Mucosa of rectum (tissue), 2 donors: ENCODE data around the gene LPA.
"Not testable (repeated sequence)": the region's sequence is repeated elsewhere in the genome, so short reads cannot be mapped to it uniquely, and the experiment has no call there.

Source experiments
- H3K27ac ChIP-seq, 2 donors: one replicate each; pipeline ENCODE4 v1.7.0; 2013; ENCODE audit warnings: inconsistent platforms in 2 of 2, low read depth in 2 of 2, low read length in 2 of 2
- H3K27me3 ChIP-seq, 2 donors: one replicate each; pipeline ENCODE4 v1.7.0; 2013; ENCODE audit warnings: low read length in 2 of 2; ENCODE audit not compliant: control insufficient read depth in 2 of 2, insufficient read depth in 2 of 2
- H3K36me3 ChIP-seq, 2 donors: one replicate each; pipeline ENCODE4 v1.7.0; 2013; ENCODE audit warnings: low read length in 2 of 2; ENCODE audit not compliant: control insufficient read depth in 2 of 2, insufficient read depth in 2 of 2
- H3K4me1 ChIP-seq, 2 donors: one replicate each; pipeline ENCODE4 v1.7.0; 2013; ENCODE audit warnings: low read length in 2 of 2, mild to moderate bottlenecking in 1 of 2; ENCODE audit not compliant: control insufficient read depth in 2 of 2, insufficient read depth in 2 of 2
- H3K4me3 ChIP-seq, 2 donors: one replicate each; pipeline ENCODE4 v1.7.0; 2013; ENCODE audit warnings: low read length in 2 of 2
- H3K9ac ChIP-seq, 2 donors: one replicate each; pipeline ENCODE4 v1.7.0; 2013; ENCODE audit warnings: low read length in 2 of 2, low read depth in 1 of 2, mild to moderate bottlenecking in 1 of 2
- H3K9me3 ChIP-seq, 2 donors: one replicate each; pipeline ENCODE4 v1.7.0; 2013; ENCODE audit warnings: low read length in 2 of 2; ENCODE audit not compliant: control insufficient read depth in 2 of 2
- donor health status: healthy.
- donor health status: Normal muscosa, but diverticular disease.

Gene LPA

GRCh38 chr6:160662842-160663241 lies 1.2 kb downstream of the LPA start:
- Histone ChIP-seq H3K27ac (no peak overlapping the region), H3K4me3 (no peak overlapping the region), H3K9me3 (no peaks in the 10 kb centered on the region), H3K4me1 (no peaks in the 10 kb centered on the region), H3K36me3 (no peaks in the 10 kb centered on the region), H3K27me3 (no peaks in the 10 kb centered on the region), H3K9ac (no peak overlapping the region)

GRCh38 chr6:160662429-160662828 lies 1.6 kb downstream of the LPA start:
- Histone ChIP-seq H3K4me3 (no peak overlapping the region), H3K9ac (no peak overlapping the region), H3K9me3 (no peaks in the 10 kb centered on the region), H3K27ac (no peak overlapping the region), H3K27me3 (no peaks in the 10 kb centered on the region), H3K4me1 (no peaks in the 10 kb centered on the region), H3K36me3 (no peaks in the 10 kb centered on the region)

DNA sequence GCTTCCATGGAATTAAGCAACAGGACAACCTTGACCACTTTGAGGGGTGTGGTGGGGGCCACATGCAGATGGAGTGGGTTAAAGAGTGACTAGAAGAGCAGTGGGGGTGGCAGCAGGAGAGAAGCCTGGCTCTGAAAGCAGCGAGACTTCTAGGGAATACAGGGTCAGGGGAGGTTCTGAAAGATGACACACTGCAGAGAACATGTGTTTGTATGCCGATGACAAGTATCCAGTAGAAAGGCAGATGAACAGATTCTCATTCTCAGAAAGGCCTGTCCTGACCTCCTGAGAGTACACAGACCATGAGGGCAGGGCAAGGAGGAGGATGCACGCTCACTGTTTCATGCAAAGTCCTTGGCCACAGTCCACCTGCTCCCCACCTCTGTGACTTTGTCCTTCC lies 2.9 kb downstream of the LPA start:
- Histone ChIP-seq H3K4me1 (no peaks in the 10 kb centered on the region), H3K36me3 (no peaks in the 10 kb centered on the region), H3K9ac (no peak overlapping the region), H3K27ac (no peak overlapping the region), H3K27me3 (no peaks in the 10 kb centered on the region), H3K4me3 (no peak overlapping the region), H3K9me3 (no peaks in the 10 kb centered on the region)

- no peak overlapping the region for H3K27ac ChIP-seq
- no peaks in the 10 kb centered on the region for H3K27me3 ChIP-seq
- H3K36me3 ChIP-seq, result no peaks in the 10 kb centered on the region
- H3K9me3 ChIP-seq, result no peaks in the 10 kb centered on the region
- no peaks in the 10 kb centered on the region for H3K4me1 ChIP-seq
- no peak overlapping the region for H3K4me3 ChIP-seq
- no peak overlapping the region for H3K9ac ChIP-seq
Measured at GRCh38 chr6:160659562-160659961, 4.5 kb downstream of the LPA start.

DNA sequence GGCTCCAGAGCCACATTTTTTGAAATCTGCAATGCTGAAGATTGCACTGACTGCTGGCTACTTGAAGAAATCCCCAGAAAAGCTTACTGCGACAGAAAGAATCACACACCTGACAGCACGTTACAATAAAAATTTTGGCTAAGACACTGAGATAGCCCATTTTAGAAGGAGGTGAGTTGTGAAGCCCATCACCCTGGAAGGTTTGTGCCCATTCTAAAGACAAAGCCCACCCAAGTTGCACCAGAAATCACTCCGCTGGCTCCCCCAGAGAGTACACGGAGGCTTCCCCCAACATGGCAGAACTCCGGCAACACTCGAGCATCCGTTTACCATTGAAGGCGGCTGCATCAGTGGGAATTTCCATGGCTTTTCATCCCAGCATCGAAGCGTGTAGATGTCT lies 29.4 kb downstream of the LPA start:
- no peak overlapping the region for H3K9ac ChIP-seq
- no peaks in the 10 kb centered on the region for H3K27me3 ChIP-seq
- no peaks in the 10 kb centered on the region for H3K9me3 ChIP-seq
- no peaks in the 10 kb centered on the region for H3K4me1 ChIP-seq
- no peaks in the 10 kb centered on the region for H3K36me3 ChIP-seq
- no peak overlapping the region for H3K27ac ChIP-seq
- H3K4me3 ChIP-seq, result no peak overlapping the region

GRCh38 chr6:160595838-160596832 lies 67.9 kb downstream of the LPA start:
- Histone ChIP-seq H3K9me3 (no peaks in the 10 kb centered on the region), H3K4me3 (no peak overlapping the region), H3K9ac (no peak overlapping the region), H3K36me3 (no peaks in the 10 kb centered on the region), H3K4me1 (no peaks in the 10 kb centered on the region), H3K27me3 (no peaks in the 10 kb centered on the region), H3K27ac (no peak overlapping the region)

- not testable (repeated sequence) for H3K4me3 ChIP-seq, H3K27me3 ChIP-seq, H3K9me3 ChIP-seq, H3K27ac ChIP-seq, H3K4me1 ChIP-seq, H3K36me3 ChIP-seq, H3K9ac ChIP-seq
Measured at GRCh38 chr6:160595297-160595696, 68.8 kb downstream of the LPA start.

- Histone ChIP-seq H3K4me3 (no peak overlapping the region), H3K27ac (no peak overlapping the region), H3K9ac (no peak overlapping the region), H3K4me1 (no peaks in the 10 kb centered on the region), H3K9me3 (no peaks in the 10 kb centered on the region), H3K36me3 (no peaks in the 10 kb centered on the region), H3K27me3 (no peaks in the 10 kb centered on the region)
Measured at GRCh38 chr6:160586374-160586773, 77.7 kb downstream of the LPA start.

DNA sequence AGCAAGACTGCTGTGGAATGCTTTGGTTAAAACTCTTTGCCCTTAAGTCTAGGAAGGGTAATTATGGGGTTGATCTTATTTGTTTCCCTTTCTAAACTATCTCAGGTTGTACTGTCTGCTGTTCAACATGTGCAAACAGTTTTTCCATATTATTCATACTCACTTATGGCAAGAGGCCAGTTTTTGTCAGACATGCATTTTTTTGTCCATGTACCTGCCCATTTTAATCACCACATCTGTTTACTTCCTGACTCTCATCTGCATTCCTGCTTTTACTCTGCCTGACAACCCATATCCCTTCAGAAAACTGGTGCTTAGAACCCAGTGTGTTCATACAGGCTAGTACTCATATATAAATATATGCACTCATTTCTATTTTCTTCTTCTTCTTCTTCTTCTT lies 80.3 kb downstream of the LPA start:
- Histone ChIP-seq H3K4me3 (no peak overlapping the region), H3K27ac (no peak overlapping the region), H3K36me3 (no peaks in the 10 kb centered on the region), H3K9ac (no peak overlapping the region), H3K27me3 (no peaks in the 10 kb centered on the region), H3K4me1 (no peaks in the 10 kb centered on the region), H3K9me3 (no peaks in the 10 kb centered on the region)

GRCh38 chr6:160581406-160581805 lies 82.7 kb downstream of the LPA start:
- no peak overlapping the region for H3K4me3 ChIP-seq
- H3K27me3 ChIP-seq, result no peaks in the 10 kb centered on the region
- H3K27ac ChIP-seq, result no peak overlapping the region
- no peaks in the 10 kb centered on the region for H3K9me3 ChIP-seq
- H3K36me3 ChIP-seq, result no peaks in the 10 kb centered on the region
- no peak overlapping the region for H3K9ac ChIP-seq
- no peaks in the 10 kb centered on the region for H3K4me1 ChIP-seq
